ENCODE measurements around the gene CLEC5A. TPM values are rescaled to one million over a fixed set of nuclear protein-coding genes. Genes with fewer than 3 reads are reported as not detected.

CLEC5A gene
- total and polyA plus RNA-seq, 2 of the 8 experiments (the other 6 are each of a cell fraction or from before 2014, with no cell fraction given), result not detected

GRCh38 chr7:141992688-141993087 lies 45.9 kb upstream of the CLEC5A start:
- 94% methylated on average over 4 of the region's 4 CpGs; no CpG with 5 or more reads in 1 of the 2 experiments for WGBS, 2 experiments (ENCODE audit: extremely low coverage in 1 of 2, insufficient coverage in 1 of 2, insufficient read length in 1 of 2, insufficient replicate concordance in 2 of 2, low coverage in 1 of 2, low lambda C conversion rate in 2 of 2, missing lambda C conversion rate in 1 of 2)
- Histone ChIP-seq H3K4me3 (ENCODE audit: extremely low read depth in 1 of 4, insufficient read depth in 2 of 4, low read depth in 3 of 4, low read length in 4 of 4) (no peak overlapping the region), H4K5ac (ENCODE audit: insufficient read length, low read depth, low read length) (no peak overlapping the region), H3K14ac (ENCODE audit: insufficient read length) (no peak overlapping the region), H3K23me2 (ENCODE audit: low read depth, low read length) (peaks cover 2% of the 10 kb centered on the region; the same call in 1 of the 2 replicates), H3K23ac (ENCODE audit: insufficient read length) (no peak overlapping the region), H2BK20ac (ENCODE audit: low read length) (no peak overlapping the region), H3K27me3 (replicated peaks in 1 of 4; ENCODE audit: control insufficient read depth in 3 of 4, extremely low read depth in 1 of 4, insufficient read depth in 3 of 4, low read length in 3 of 4) (no peaks in the 10 kb centered on the region), H2AFZ (ENCODE audit: low read length) (no peak overlapping the region), H3K56ac (replicated peaks; ENCODE audit: insufficient read length, low read depth, low read length) (no peak overlapping the region), H2BK120ac (replicated peaks; ENCODE audit: low read depth, low read length) (no peak overlapping the region), H3K36me3 (ENCODE audit: control insufficient read depth in 2 of 4, insufficient read depth in 4 of 4, low read length in 3 of 4) (no peaks in the 10 kb centered on the region), H3K4me1 (replicated peaks in 1 of 4; ENCODE audit: control insufficient read depth in 3 of 4, insufficient read depth in 4 of 4, low read length in 3 of 4) (0 out of 7 replicates have a peak, but pooled peaks cover 0 to 2% (median 0%) of the 10 kb centered on the region in 4 experiments), H2AK5ac (ENCODE audit: low read depth, low read length) (no peak overlapping the region), H3K4ac (replicated peaks; ENCODE audit: insufficient read length, low read depth, low read length) (no peak overlapping the region), H3K9me3 (ENCODE audit: insufficient read depth in 2 of 2, low read depth in 1 of 2, low read length in 1 of 2) (no peaks in the 10 kb centered on the region), H4K20me1 (replicated peaks in 1 of 2; ENCODE audit: control insufficient read depth in 1 of 2, insufficient read depth in 2 of 2, low read length in 2 of 2) (no peaks in the 10 kb centered on the region), H2BK15ac (ENCODE audit: low read length) (no peak overlapping the region), H2BK5ac (ENCODE audit: low read depth, low read length) (no peak overlapping the region), H2BK12ac (ENCODE audit: low read depth, low read length) (no peak overlapping the region), H3K18ac (ENCODE audit: extremely low read depth, low read length) (no peak overlapping the region), H3K4me2 (ENCODE audit: insufficient read depth in 1 of 2, low read depth in 2 of 2, low read length in 2 of 2) (no peak overlapping the region), H3K79me2 (ENCODE audit: control insufficient read depth in 1 of 2, insufficient read depth in 2 of 2, low read length in 2 of 2) (no peaks in the 10 kb centered on the region), H4K91ac (replicated peaks; ENCODE audit: insufficient read length, low read length) (no peak overlapping the region), H3K9ac (replicated peaks in 1 of 4; ENCODE audit: extremely low read depth in 1 of 4, low read depth in 3 of 4, low read length in 3 of 4) (no peak overlapping the region), H3K27ac (ENCODE audit: low read depth, low read length) (no peak overlapping the region), H3K79me1 (ENCODE audit: low read depth, low read length) (no peaks in the 10 kb centered on the region), H4K8ac (ENCODE audit: extremely low read depth, insufficient read depth, low read length) (no peak overlapping the region)
- ChIA-PET CTCF (ENCODE audit: partially characterized antibody) (interaction anchor here (1.3 to 3.3 kb wide), 3 partner anchors 12 to 17 kb away, joined by 3 to 28 read pairs (median 4); no protein-coding TSS in a partner anchor), POLR2A (ENCODE audit: partially characterized antibody) (no interaction called here)
- FAIRE-seq (no peak), DNase-seq (ENCODE audit: low read depth in 1 of 2, low spot score in 2 of 2) (no peak)
- TF ChIP-seq USF2 (IDR thresholded peaks at IDR 0.05; ENCODE audit: low read length) (no peak), EGR1 (IDR thresholded peaks at IDR 0.05; ENCODE audit: borderline replicate concordance, low read depth, low read length) (no peak), RBBP5 (IDR thresholded peaks at IDR 0.05; ENCODE audit: borderline replicate concordance, low read depth, low read length) (no peak), SIX5 (IDR thresholded peaks at IDR 0.05; ENCODE audit: low read depth, low read length) (no peak), CREB1 (IDR thresholded peaks at IDR 0.05) (no peak), PHF8 (conservative IDR thresholded peaks at IDR 0.05; ENCODE audit: low read depth, low read length) (no peak), TBP (IDR thresholded peaks at IDR 0.05; ENCODE audit: low read depth, low read length) (no peak), SP1 (IDR thresholded peaks at IDR 0.05; ENCODE audit: low read depth, low read length) (no peak), POU5F1 (IDR thresholded peaks at IDR 0.05; ENCODE audit: low read depth, low read length) (no peak), EZH2 (IDR thresholded peaks at IDR 0.05; ENCODE audit: low read depth, low read length, severe bottlenecking) (no peak), SP2 (IDR thresholded peaks at IDR 0.05; ENCODE audit: low read length) (no peak), BACH1 (IDR thresholded peaks at IDR 0.05; ENCODE audit: low read length) (no peak), SIRT6 (IDR thresholded peaks at IDR 0.05; ENCODE audit: low read length) (no peak), HDAC6 (IDR thresholded peaks at IDR 0.05; ENCODE audit: low read depth, low read length) (no peak), CTBP2 (IDR thresholded peaks at IDR 0.05; ENCODE audit: borderline replicate concordance, insufficient read depth, insufficient read length, low read length) (no peak)
